Caco-2 (cell line): ENCODE measurements around the gene DTNB. TPM values are rescaled to one million over a fixed set of nuclear protein-coding genes. Genes with fewer than 3 reads are reported as not detected.

ENCODE experiments used
- BruUV-seq: library from RNA; stranded (reverse); fragments of 400-500 nt; replicated peaks from 2 replicates; lab custom pipeline; 2021; lab: Mats Ljungman, UMichigan
- CTCF ChIA-PET: fragments of 300-600 bp; sonication (Branson Sonifier 250); formaldehyde crosslinking; loops from one replicate; lab custom pipeline; 2022; ENCODE audit warnings: antibody characterized with exemption; lab: Charles Lee
- POLR2A ChIA-PET: fragments of 300-600 bp; sonication (Branson Sonifier 250); formaldehyde crosslinking; loops from one replicate; lab custom pipeline; 2022; ENCODE audit warnings: antibody characterized with exemption; lab: Charles Lee
- DNase-seq, 2 experiments: peaks; one replicate each; pipeline versions ENCODE4 v3.0.0 to v3.0.0-alpha.2; 2020 to 2022
- H3K27me3 ChIP-seq: replicated peaks from 2 replicates; pipeline ENCODE4 v1.6.0; 2011; ENCODE audit warnings: low read length; ENCODE audit not compliant: control insufficient read depth, insufficient read depth
- H3K36me3 ChIP-seq: 2 replicates; pipeline ENCODE4 v1.5.1; 2011; ENCODE audit warnings: low read length; ENCODE audit not compliant: control insufficient read depth, insufficient read depth
- H3K4me1 ChIP-seq: fragments of 250-450 bp; sonication (Bioruptor Pico); 2 replicates; pipeline ENCODE4 v1.5.1; 2020; ENCODE audit warnings: mild to moderate bottlenecking
- H3K4me3 ChIP-seq: 2 replicates; pipeline ENCODE4 v1.5.1; 2011; ENCODE audit warnings: low read depth, mild to moderate bottlenecking, control low read depth, low read length
- H3K9me3 ChIP-seq: fragments of 250-450 bp; sonication (Bioruptor Pico); 2 replicates; pipeline ENCODE4 v1.5.1; 2020; ENCODE audit warnings: mild to moderate bottlenecking, moderate library complexity
- H3K27ac Mint-ChIP-seq: one replicate; pipeline ENCODE4 v1.8.0; 2022; ENCODE audit warnings: mixed read lengths; ENCODE audit not compliant: unreplicated experiment
- H3K27me3 Mint-ChIP-seq: one replicate; pipeline ENCODE4 v1.8.0; 2022; ENCODE audit warnings: mixed read lengths; ENCODE audit not compliant: insufficient read depth, unreplicated experiment
- H3K36me3 Mint-ChIP-seq: one replicate; pipeline ENCODE4 v1.8.0; 2022; ENCODE audit warnings: mild to moderate bottlenecking, mixed read lengths; ENCODE audit not compliant: insufficient read depth, unreplicated experiment
- H3K4me1 Mint-ChIP-seq: one replicate; pipeline ENCODE4 v1.8.0; 2022; ENCODE audit warnings: low read depth, mixed read lengths; ENCODE audit not compliant: unreplicated experiment
- H3K4me3 Mint-ChIP-seq: one replicate; pipeline ENCODE4 v1.8.0; 2022; ENCODE audit warnings: mild to moderate bottlenecking, moderate library complexity, mixed read lengths; ENCODE audit not compliant: unreplicated experiment
- H3K9me3 Mint-ChIP-seq: one replicate; pipeline ENCODE4 v1.8.0; 2022; ENCODE audit warnings: mixed read lengths; ENCODE audit not compliant: unreplicated experiment
- CTCF ChIP-seq, 2 experiments: fragments of 200-600 bp in 1 of 2; IDR thresholded peaks; 1 replicate in 1 of 2; 2 replicates in 1 of 2; pipeline versions ENCODE4 v1.5.1 to v1.8.0; 2011 to 2022; ENCODE audit warnings: antibody characterized with exemption in 1 of 2, control low read depth in 1 of 2, inconsistent platforms in 1 of 2, low read depth in 1 of 2, low read length in 1 of 2, mild to moderate bottlenecking in 1 of 2, moderate library complexity in 1 of 2; ENCODE audit not compliant: insufficient read depth in 1 of 2, severe bottlenecking in 1 of 2, unreplicated experiment in 1 of 2
- intact Hi-C: fragments of 100-400 bp; cut with micrococcal nuclease; formaldehyde crosslinking; loops from one replicate; pipeline ENCODE4 v1.10.0; 2022; ENCODE audit not compliant: unreplicated experiment
- total RNA-seq: library from RNA; stranded (reverse); gene quantifications from 2 replicates; pipeline ENCODE4 v1.2.3, GENCODE V29; 2022

DTNB gene
- total RNA-seq, 1 experiment from 2014 or later: 50.4 TPM

- H3K4me1 ChIP-seq: peaks cover 14% of the 10 kb centered on the region
- ChIA-PET CTCF (interaction anchor here (0.6 kb wide), 2 partner anchors 69 to 767 kb away, joined by 3 to 4 read pairs; no protein-coding TSS in a partner anchor), POLR2A (interaction anchor here (0.5 kb wide), 1 partner anchor 441 kb away, joined by 3 read pairs; the partner anchor contains the start of gene RAB10)
- Mint-ChIP-seq H3K36me3 (peaks cover 5% of the 10 kb centered on the region), H3K27me3 (no peaks in the 10 kb centered on the region), H3K27ac (no peak overlapping the region), H3K4me1 (peaks cover 9% of the 10 kb centered on the region), H3K9me3 (no peaks in the 10 kb centered on the region), H3K4me3 (no peak overlapping the region)
- no peak for DNase-seq
- H3K36me3 ChIP-seq: no peaks in the 10 kb centered on the region; the same call in 1 of the 2 replicates
- no peak overlapping the region for H3K4me3 ChIP-seq
- no TSS peak for BruUV-seq
- H3K27me3 ChIP-seq: no peaks in the 10 kb centered on the region
- intact Hi-C loops: no loop called here
- TF ChIP-seq CTCF (IDR thresholded peaks at IDR 0.05; ENCODE audit: insufficient read depth in 1 of 2, low read depth in 1 of 2, low read length in 1 of 2, severe bottlenecking in 1 of 2, unreplicated experiment in 1 of 2): no peak
- H3K9me3 ChIP-seq: no peaks in the 10 kb centered on the region
Measured at GRCh38 chr2:25592766-25593292, 80.5 kb downstream of the DTNB start.

- no peak for DNase-seq
- no peaks in the 10 kb centered on the region; the same call in 1 of the 2 replicates for H3K36me3 ChIP-seq
- no peaks in the 10 kb centered on the region for H3K27me3 ChIP-seq
- no peak overlapping the region for H3K4me3 ChIP-seq
- CTCF ChIA-PET: no interaction called here
- no peaks in the 10 kb centered on the region for H3K27me3 Mint-ChIP-seq
- H3K9me3 ChIP-seq: no peaks in the 10 kb centered on the region
- peaks cover 23% of the 10 kb centered on the region for H3K4me1 Mint-ChIP-seq
- no peak overlapping the region for H3K27ac Mint-ChIP-seq
- peaks cover 5% of the 10 kb centered on the region for H3K36me3 Mint-ChIP-seq
- H3K4me1 ChIP-seq: peaks cover 9% of the 10 kb centered on the region; the same call in 1 of the 2 replicates
- no peaks in the 10 kb centered on the region for H3K9me3 Mint-ChIP-seq
- intact Hi-C loops: no loop called here
- H3K4me3 Mint-ChIP-seq: no peak overlapping the region
- POLR2A ChIA-PET: no interaction called here
- no peak for TF ChIP-seq CTCF (IDR thresholded peaks at IDR 0.05; ENCODE audit: insufficient read depth in 1 of 2, low read depth in 1 of 2, low read length in 1 of 2, severe bottlenecking in 1 of 2, unreplicated experiment in 1 of 2)
- BruUV-seq: no TSS peak
Measured at GRCh38 chr2:25590921-25591505, 82.4 kb downstream of the DTNB start.

GRCh38 chr2:25589676-25590205, 83.6 kb downstream of the DTNB start:
- DNase-seq: no peak
- Histone ChIP-seq H3K27me3 (no peaks in the 10 kb centered on the region), H3K36me3 (no peaks in the 10 kb centered on the region; the same call in 1 of the 2 replicates), H3K4me1 (0 out of 2 replicates have a peak, but pooled peaks cover under 1% of the 10 kb centered on the region), H3K4me3 (no peak overlapping the region), H3K9me3 (no peaks in the 10 kb centered on the region)
- peaks cover 5% of the 10 kb centered on the region for H3K36me3 Mint-ChIP-seq
- no peak overlapping the region for H3K27ac Mint-ChIP-seq
- H3K9me3 Mint-ChIP-seq: no peaks in the 10 kb centered on the region
- intact Hi-C loops: no loop called here
- no peak overlapping the region for H3K4me3 Mint-ChIP-seq
- BruUV-seq: no TSS peak
- peaks cover 19% of the 10 kb centered on the region for H3K4me1 Mint-ChIP-seq
- POLR2A ChIA-PET: no interaction called here
- TF ChIP-seq CTCF (IDR thresholded peaks at IDR 0.05; ENCODE audit: insufficient read depth in 1 of 2, low read depth in 1 of 2, low read length in 1 of 2, severe bottlenecking in 1 of 2, unreplicated experiment in 1 of 2): no peak
- no peaks in the 10 kb centered on the region for H3K27me3 Mint-ChIP-seq
- CTCF ChIA-PET: no interaction called here
